Measurements from ENCODE around the gene CPNE5. TPM values are rescaled to one million over a fixed set of nuclear protein-coding genes. Genes with fewer than 3 reads are reported as not detected.
A peak's percentile ranks its signal among the peaks of the same experiment; 100 is the strongest.

Gene CPNE5
- total and polyA plus RNA-seq, 9 of the 15 experiments (the other 6 are each of a cell fraction or from before 2014, with no cell fraction given) = 0.14 to 1.0 (median 0.46) TPM; not detected in 2

DNA sequence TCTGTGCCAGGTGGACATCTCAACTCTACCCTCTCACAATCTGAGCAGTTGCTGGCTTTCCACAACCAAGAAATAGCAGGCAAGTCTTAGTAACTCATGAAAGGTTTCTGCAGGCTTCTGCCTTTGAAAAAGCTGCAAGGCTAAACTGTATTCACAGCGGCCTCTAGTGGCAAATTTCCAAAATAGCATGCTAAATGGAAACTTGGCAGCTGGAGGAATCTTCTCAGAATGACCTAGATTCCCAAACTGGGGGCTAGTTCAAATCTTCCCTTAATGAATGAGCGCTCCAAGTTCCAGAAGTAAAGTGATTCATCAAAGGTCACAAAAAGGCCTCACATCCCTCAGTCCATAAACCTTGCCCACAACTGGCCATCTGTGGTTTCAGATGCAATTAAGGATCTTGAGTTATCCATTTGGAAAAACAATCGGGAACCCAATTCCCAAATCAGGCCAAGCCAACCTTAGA, 11.9 kb upstream of the CPNE5 start:
- peaks cover 22 to 35% of the 10 kb centered on the region in 2 experiments for H3K4me1 ChIP-seq (replicated peaks in 1 of 2; ENCODE audit: control insufficient read depth in 2 of 2, insufficient read depth in 2 of 2, low read length in 2 of 2)
- TF ChIP-seq RBBP5 (IDR thresholded peaks at IDR 0.05; ENCODE audit: borderline replicate concordance, insufficient read depth, low read length, poor library complexity, severe bottlenecking) = no peak
- TF ChIP-seq SMARCE1 (IDR thresholded peaks at IDR 0.05) = no peak
- TF ChIP-seq EZH2 (IDR thresholded peaks at IDR 0.05; ENCODE audit: borderline replicate concordance, low read depth, low read length) = no peak
- TF ChIP-seq FUS (optimal IDR thresholded peaks at IDR 0.05; ENCODE audit: low read depth, low read length) = no peak
- peak; percentile 16; the same call in 1 of the 2 replicates for TF ChIP-seq NFIC (IDR thresholded peaks at IDR 0.05)
- TF ChIP-seq TFAM (CRISPR knock-in tag; conservative IDR thresholded peaks at IDR 0.05) = no peak
- no peak for TF ChIP-seq FOS (IDR thresholded peaks at IDR 0.05; ENCODE audit: extremely low read depth, insufficient read length)
- no peak for TF ChIP-seq POLR2B (IDR thresholded peaks at IDR 0.05; ENCODE audit: low read depth, partially characterized antibody)
- TF ChIP-seq GATA2 (CRISPR knock-in tag; IDR thresholded peaks at IDR 0.05) = no peak
- no peak for TF ChIP-seq BCL6 (CRISPR knock-in tag; IDR thresholded peaks at IDR 0.05)
- TF ChIP-seq KLF16 (IDR thresholded peaks at IDR 0.05) = peak; percentile 53
- peak; percentile 62; the same call in 1 of the 2 replicates for TF ChIP-seq CC2D1A (IDR thresholded peaks at IDR 0.05)
- TF ChIP-seq POLR2A (conservative IDR thresholded peaks at IDR 0.05) = no peak
- no peak for TF ChIP-seq FIP1L1 (IDR thresholded peaks at IDR 0.05; ENCODE audit: low read depth, low read length, poor library complexity, severe bottlenecking)
- peak; percentile 81; the same call in 1 of the 2 replicates for TF ChIP-seq XRCC5 (IDR thresholded peaks at IDR 0.05; ENCODE audit: low read depth, low read length)
- TF ChIP-seq ZNF347 (CRISPR knock-in tag; IDR thresholded peaks at IDR 0.05; ENCODE audit: low read depth) = no peak
- no peak for TF ChIP-seq SREBF2 (CRISPR knock-in tag; IDR thresholded peaks at IDR 0.05)
- TF ChIP-seq, protein P1, sequence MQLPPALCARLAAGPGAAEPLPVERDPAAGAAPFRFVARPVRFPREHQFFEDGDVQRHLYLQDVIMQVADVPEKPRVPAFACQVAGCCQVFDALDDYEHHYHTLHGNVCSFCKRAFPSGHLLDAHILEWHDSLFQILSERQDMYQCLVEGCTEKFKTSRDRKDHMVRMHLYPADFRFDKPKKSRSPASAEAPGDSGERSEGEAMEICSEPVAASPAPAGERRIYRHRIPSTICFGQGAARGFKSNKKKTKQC (CRISPR knock-in tag; IDR thresholded peaks at IDR 0.05) = no peak
- TF ChIP-seq RAD21 (CRISPR knock-in tag; conservative IDR thresholded peaks at IDR 0.05 in 1 of 2, IDR thresholded peaks at IDR 0.05 in 1 of 2) = peak; percentile 95
- TF ChIP-seq, protein P2, sequence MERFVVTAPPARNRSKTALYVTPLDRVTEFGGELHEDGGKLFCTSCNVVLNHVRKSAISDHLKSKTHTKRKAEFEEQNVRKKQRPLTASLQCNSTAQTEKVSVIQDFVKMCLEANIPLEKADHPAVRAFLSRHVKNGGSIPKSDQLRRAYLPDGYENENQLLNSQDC (CRISPR knock-in tag; IDR thresholded peaks at IDR 0.05) = peak; percentile 48; the same call in 1 of the 2 replicates
- TF ChIP-seq, protein P3, sequence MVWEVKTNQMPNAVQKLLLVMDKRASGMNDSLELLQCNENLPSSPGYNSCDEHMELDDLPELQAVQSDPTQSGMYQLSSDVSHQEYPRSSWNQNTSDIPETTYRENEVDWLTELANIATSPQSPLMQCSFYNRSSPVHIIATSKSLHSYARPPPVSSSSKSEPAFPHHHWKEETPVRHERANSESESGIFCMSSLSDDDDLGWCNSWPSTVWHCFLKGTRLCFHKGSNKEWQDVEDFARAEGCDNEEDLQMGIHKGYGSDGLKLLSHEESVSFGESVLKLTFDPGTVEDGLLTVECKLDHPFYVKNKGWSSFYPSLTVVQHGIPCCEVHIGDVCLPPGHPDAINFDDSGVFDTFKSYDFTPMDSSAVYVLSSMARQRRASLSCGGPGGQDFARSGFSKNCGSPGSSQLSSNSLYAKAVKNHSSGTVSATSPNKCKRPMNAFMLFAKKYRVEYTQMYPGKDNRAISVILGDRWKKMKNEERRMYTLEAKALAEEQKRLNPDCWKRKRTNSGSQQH (CRISPR knock-in tag; IDR thresholded peaks at IDR 0.05) = no peak
- no peak for TF ChIP-seq NR3C1 (CRISPR knock-in tag; IDR thresholded peaks at IDR 0.05)
- TF ChIP-seq ZC3H8 (IDR thresholded peaks at IDR 0.05) = no peak
- TF ChIP-seq MAFG (tag; conservative IDR thresholded peaks at IDR 0.05) = no peak

More for the DNA sequence above, 11.9 kb upstream of the CPNE5 start:
- ATAC-seq (peak; percentile 39), DNase-seq (ENCODE audit: extremely low read depth in 1 of 4, low spot score in 3 of 4) (peak; percentile 62 to 84 (median 66)), FAIRE-seq (peak; percentile 74)
- H3K79me2 ChIP-seq (ENCODE audit: control insufficient read depth, insufficient read depth, low read length) = no peaks in the 10 kb centered on the region
- intact Hi-C loops (cut with micrococcal nuclease) = loop anchor here (1.0 kb wide), 3 partner anchors 41 to 167 kb away; no protein-coding TSS in a partner anchor
- H3K36me3 ChIP-seq (ENCODE audit: control insufficient read depth, insufficient read depth, low read length) = peaks cover 48% of the 10 kb centered on the region
- H2AFZ ChIP-seq (ENCODE audit: low read depth, low read length) = no peak overlapping the region
- ChIA-PET POLR2A (interaction anchor here (0.6 to 3.0 kb wide), 14 partner anchors 10 to 243 kb away, joined by 3 to 60 read pairs (median 4); partner anchors contain the start of genes C6orf89 and PPIL1), CTCF (ENCODE audit: low intra/inter-chr PET ratio) (interaction anchor here (0.7 to 2.9 kb wide), 8 partner anchors 13 to 1051 kb away, joined by 3 to 37 read pairs (median 6); no protein-coding TSS in a partner anchor)
- H3K27ac ChIP-seq (ENCODE audit: extremely low read depth, low read depth, low read length) = no peak overlapping the region
- H3K4me2 ChIP-seq (ENCODE audit: insufficient read depth, low read length) = no peak overlapping the region
- H4K20me1 ChIP-seq (replicated peaks; ENCODE audit: control insufficient read depth, insufficient read depth, low read length) = no peaks in the 10 kb centered on the region
- in situ Hi-C loops (cut with MboI) = loop anchor here (5.0 kb wide), 1 partner anchor 84 kb away; no protein-coding TSS in a partner anchor
- H3K4me3 ChIP-seq = no peak overlapping the region
- no peak overlapping the region for H3K9ac ChIP-seq (ENCODE audit: insufficient read depth in 1 of 2, low read depth in 2 of 2, low read length in 2 of 2)
- no TSS peak for BruUV-seq (replicated peaks)
- H3K9me3 ChIP-seq (replicated peaks; ENCODE audit: control insufficient read depth, insufficient read depth, low read depth, low read length) = no peaks in the 10 kb centered on the region
- 29% methylated on average over 3 of the region's 3 CpGs for WGBS (ENCODE audit: insufficient coverage, low coverage, missing lambda C conversion rate)
- H3K9me1 ChIP-seq (ENCODE audit: control insufficient read depth, insufficient read depth, low read length) = peaks cover 3% of the 10 kb centered on the region
- no peaks in the 10 kb centered on the region for H3K27me3 ChIP-seq (ENCODE audit: control insufficient read depth in 2 of 2, insufficient read depth in 2 of 2, low read length in 2 of 2)
